OCI-LY1 (cell line): ENCODE measurements around the gene CDHR1.

Experiments
- CTCF ChIP-seq: fragments of 200-600 bp; sonication (generic), shearing (Covaris generic); IDR thresholded peaks from 2 replicates; pipeline ENCODE4 v1.5.1; 2017; ENCODE audit warnings: mild to moderate bottlenecking, antibody characterized with exemption, low read length, moderate library complexity, mixed read lengths
- EZH2 ChIP-seq: fragments of 200-600 bp; sonication (generic), shearing (Covaris generic); IDR thresholded peaks from 2 replicates; pipeline ENCODE4 v1.8.0; 2017; ENCODE audit warnings: borderline replicate concordance, mixed run types, mild to moderate bottlenecking, antibody characterized with exemption, low read length, moderate library complexity, mixed read lengths

GRCh38 chr10:84221916-84222315 lies 27.6 kb downstream of the CDHR1 start:
- no peak for TF ChIP-seq CTCF
- no peak for TF ChIP-seq EZH2
